Tibial nerve (tissue), 4 donors: ENCODE data around the gene TTC6. TPM values are rescaled to one million over a fixed set of nuclear protein-coding genes. Genes with fewer than 3 reads are reported as not detected.
"Not testable (repeated sequence)": the region's sequence is repeated elsewhere in the genome, so short reads cannot be mapped to it uniquely, and the experiment has no call there.

Experiments
- DNase-seq, 2 donors: peaks; one replicate each; pipeline ENCODE4 v3.0.0-alpha.2; 2019; ENCODE audit warnings: low spot score in 2 of 2
- H3K27ac ChIP-seq, 4 donors: fragments of 200-600 bp; sonication (generic) in 3 of 4; one replicate each; pipeline ENCODE4 v1.5.1; 2017 to 2019; ENCODE audit warnings: mild to moderate bottlenecking in 1 of 4
- H3K27me3 ChIP-seq, 2 donors: fragments of 200-600 bp; sonication (generic) in 1 of 2; one replicate each; pipeline versions ENCODE4 v1.5.1 to v1.6.0; 2017 to 2019
- H3K36me3 ChIP-seq, 3 donors: fragments of 200-600 bp; sonication (generic); one replicate each; pipeline ENCODE4 v1.5.1; 2018 to 2019
- H3K4me1 ChIP-seq, 4 donors: fragments of 200-600 bp; sonication (generic) in 3 of 4; one replicate each; pipeline ENCODE4 v1.5.1; 2017 to 2019
- H3K4me3 ChIP-seq, 4 donors: fragments of 200-600 bp; sonication (generic) in 3 of 4; one replicate each; pipeline ENCODE4 v1.5.1; 2017 to 2019; ENCODE audit warnings: mild to moderate bottlenecking in 1 of 4, moderate library complexity in 1 of 4
- H3K9me3 ChIP-seq, 4 donors: fragments of 200-600 bp; sonication (generic) in 3 of 4; one replicate each; pipeline ENCODE4 v1.5.1; 2017 to 2019
- EP300 ChIP-seq, 2 donors: sonication (generic); formaldehyde crosslinking; IDR thresholded peaks; one replicate each; pipeline ENCODE4 v1.6.1; 2017; ENCODE audit warnings: antibody characterized with exemption in 2 of 2, mild to moderate bottlenecking in 1 of 2
- POLR2A ChIP-seq, 2 donors: fragments of 450-650 bp; IDR thresholded peaks; one replicate each; pipeline ENCODE4 v1.6.1; 2017; ENCODE audit warnings: antibody characterized with exemption in 2 of 2, mild to moderate bottlenecking in 2 of 2, moderate library complexity in 2 of 2
- WGBS, 2 donors: methylation state at CpG; one replicate each; pipeline ENCODE4 v1.1.5; 2018; 5-methylcytosine and 5-hydroxymethylcytosine counted together
- total RNA-seq, 4 donors: library from RNA; depleted of rRNA; stranded (reverse); fragments of >200 nt; gene quantifications; one replicate each; pipeline ENCODE4 v1.1.0, GENCODE V29; 2016
- TF ChIP-seq, protein P1 (sequence below), 5 experiments: fragments of 200-600 bp in 3 of 5; fragments of 450-650 bp in 2 of 5; sonication (generic) in 3 of 5; IDR thresholded peaks; one replicate each; pipeline ENCODE4 v1.5.1; 2016 to 2019; ENCODE audit warnings: antibody characterized with exemption in 5 of 5, mild to moderate bottlenecking in 3 of 5, moderate library complexity in 2 of 5

The TTC6 gene
- total RNA-seq, 4 donors from 2014 or later = not detected

GRCh38 chr14:37553935-37554550 lies 41.4 kb upstream of the TTC6 start:
- Histone ChIP-seq H3K27ac (no peak overlapping the region), H3K9me3 (peaks cover 0 to 27% (median 0%) of the 10 kb centered on the region in 4 donors), H3K4me3 (no peak overlapping the region), H3K36me3 (no peaks in the 10 kb centered on the region), H3K4me1 (no peaks in the 10 kb centered on the region), H3K27me3 (no peaks in the 10 kb centered on the region)
- WGBS, 2 donors = 94 to 98% methylated on average over 1 of the region's 1 CpG
- TF ChIP-seq, protein P1, sequence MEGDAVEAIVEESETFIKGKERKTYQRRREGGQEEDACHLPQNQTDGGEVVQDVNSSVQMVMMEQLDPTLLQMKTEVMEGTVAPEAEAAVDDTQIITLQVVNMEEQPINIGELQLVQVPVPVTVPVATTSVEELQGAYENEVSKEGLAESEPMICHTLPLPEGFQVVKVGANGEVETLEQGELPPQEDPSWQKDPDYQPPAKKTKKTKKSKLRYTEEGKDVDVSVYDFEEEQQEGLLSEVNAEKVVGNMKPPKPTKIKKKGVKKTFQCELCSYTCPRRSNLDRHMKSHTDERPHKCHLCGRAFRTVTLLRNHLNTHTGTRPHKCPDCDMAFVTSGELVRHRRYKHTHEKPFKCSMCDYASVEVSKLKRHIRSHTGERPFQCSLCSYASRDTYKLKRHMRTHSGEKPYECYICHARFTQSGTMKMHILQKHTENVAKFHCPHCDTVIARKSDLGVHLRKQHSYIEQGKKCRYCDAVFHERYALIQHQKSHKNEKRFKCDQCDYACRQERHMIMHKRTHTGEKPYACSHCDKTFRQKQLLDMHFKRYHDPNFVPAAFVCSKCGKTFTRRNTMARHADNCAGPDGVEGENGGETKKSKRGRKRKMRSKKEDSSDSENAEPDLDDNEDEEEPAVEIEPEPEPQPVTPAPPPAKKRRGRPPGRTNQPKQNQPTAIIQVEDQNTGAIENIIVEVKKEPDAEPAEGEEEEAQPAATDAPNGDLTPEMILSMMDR (IDR thresholded peaks at IDR 0.05) = no peak
- no peak for TF ChIP-seq EP300 (IDR thresholded peaks at IDR 0.05)
- TF ChIP-seq POLR2A (IDR thresholded peaks at IDR 0.05) = no peak
- DNase-seq = no peak

DNA sequence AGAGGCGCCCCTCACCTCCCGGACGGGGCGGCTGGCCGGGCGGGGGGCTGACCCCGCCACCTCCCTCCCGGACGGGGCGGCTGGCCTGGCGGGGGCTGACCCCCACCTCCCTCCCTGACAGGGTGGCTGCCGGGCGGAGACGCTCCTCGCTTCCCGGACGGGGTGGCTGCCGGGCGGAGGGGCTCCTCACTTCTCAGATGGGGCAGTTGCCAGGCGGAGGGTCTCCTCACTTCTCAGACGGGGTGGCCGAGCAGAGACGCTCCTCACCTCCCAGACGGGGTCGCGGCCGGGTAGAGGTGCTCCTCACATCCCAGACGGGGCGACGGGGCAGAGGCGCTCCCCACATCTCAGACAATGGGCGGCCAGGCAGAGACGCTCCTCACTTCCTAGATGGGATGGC lies 39.8 kb upstream of the TTC6 start:
- H3K27ac ChIP-seq, H3K4me1 ChIP-seq, DNase-seq, H3K36me3 ChIP-seq, H3K4me3 ChIP-seq, H3K27me3 ChIP-seq: not testable (repeated sequence)
- 93% methylated on average over 24 of the region's 33 CpGs; no CpG with 5 or more reads in 1 of the 2 donors for WGBS, 2 donors
- H3K9me3 ChIP-seq = peaks cover 0 to 27% (median 0%) of the 10 kb centered on the region in 4 donors

DNA sequence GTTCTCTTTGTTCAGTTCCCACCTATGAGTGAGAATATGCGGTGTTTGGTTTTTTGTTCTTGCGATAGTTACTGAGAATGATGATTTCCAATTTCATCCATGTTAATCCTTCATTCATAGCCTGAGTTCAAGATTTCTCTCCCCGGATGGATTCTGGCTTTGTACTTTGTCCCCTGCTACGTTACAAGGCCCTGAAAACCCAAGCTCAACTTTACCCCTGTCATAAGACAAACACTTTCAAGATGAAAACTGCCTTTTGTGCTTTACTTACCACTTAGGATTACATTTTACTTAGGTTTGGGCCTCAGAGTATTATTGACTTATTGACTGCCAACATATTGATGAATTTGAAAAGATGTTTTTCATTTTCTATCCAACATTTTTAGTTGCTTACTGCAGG lies 36.7 kb upstream of the TTC6 start:
- DNase-seq = no peak
- Histone ChIP-seq H3K27me3 (no peaks in the 10 kb centered on the region), H3K9me3 (peaks cover 0 to 6% (median 0%) of the 10 kb centered on the region in 4 donors), H3K36me3 (no peaks in the 10 kb centered on the region), H3K4me3 (no peak overlapping the region), H3K27ac (no peak overlapping the region), H3K4me1 (no peaks in the 10 kb centered on the region)
- TF ChIP-seq EP300 (IDR thresholded peaks at IDR 0.05) (no peak), POLR2A (IDR thresholded peaks at IDR 0.05) (no peak)
- TF ChIP-seq, protein P1 (IDR thresholded peaks at IDR 0.05) = no peak
- 90 to 94% methylated on average over 4 of the region's 4 CpGs for WGBS, 2 donors

GRCh38 chr14:37559386-37559785 lies 36.0 kb upstream of the TTC6 start:
- no peak overlapping the region for H3K27ac ChIP-seq
- TF ChIP-seq, protein P1 (IDR thresholded peaks at IDR 0.05) = no peak
- TF ChIP-seq EP300 (IDR thresholded peaks at IDR 0.05) = no peak
- TF ChIP-seq POLR2A (IDR thresholded peaks at IDR 0.05) = no peak
- peaks cover 0 to 3% (median 0%) of the 10 kb centered on the region in 4 donors for H3K9me3 ChIP-seq
- no peak for DNase-seq
- WGBS, 2 donors = 80 to 85% methylated on average over 6 of the region's 6 CpGs
- H3K4me1 ChIP-seq = no peaks in the 10 kb centered on the region
- no peak overlapping the region for H3K4me3 ChIP-seq
- no peaks in the 10 kb centered on the region for H3K36me3 ChIP-seq
- no peaks in the 10 kb centered on the region for H3K27me3 ChIP-seq

- Histone ChIP-seq H3K27me3 (no peaks in the 10 kb centered on the region), H3K36me3 (no peaks in the 10 kb centered on the region), H3K4me1 (peaks cover 0 to 8% (median 0%) of the 10 kb centered on the region in 4 donors), H3K27ac (no peak overlapping the region), H3K4me3 (no peak overlapping the region), H3K9me3 (no peaks in the 10 kb centered on the region)
- WGBS, 2 donors = 80 to 92% methylated on average over 2 of the region's 2 CpGs
- TF ChIP-seq POLR2A (IDR thresholded peaks at IDR 0.05) (no peak), EP300 (IDR thresholded peaks at IDR 0.05) (no peak)
- TF ChIP-seq, protein P1 (IDR thresholded peaks at IDR 0.05) = no peak
- no peak for DNase-seq
Measured at GRCh38 chr14:37563189-37563588, 32.2 kb upstream of the TTC6 start.
